Kidney (tissue), 14 donors: ENCODE measurements around the gene MST1. TPM values are rescaled to one million over a fixed set of nuclear protein-coding genes. Genes with fewer than 3 reads are reported as not detected.

Experiments
- DNase-seq, 5 donors: peaks; one replicate each; pipeline ENCODE4 v3.0.0-alpha.2; 2013 to 2020
- FAIRE-seq: peaks from 2 replicates; lab custom pipeline; 2012; peaks lifted over from hg19 to GRCh38; lab: Jason Lieb, UNC
- H3K27ac ChIP-seq, 2 donors: one replicate each; pipeline ENCODE4 v1.7.0; 2013; ENCODE audit warnings: low read depth in 2 of 2, low read length in 2 of 2, inconsistent platforms in 1 of 2
- H3K27me3 ChIP-seq: one replicate; pipeline ENCODE4 v1.7.1; 2013; ENCODE audit warnings: low read length, inconsistent platforms; ENCODE audit not compliant: control insufficient read depth, insufficient read depth
- H3K36me3 ChIP-seq, 3 donors: one replicate each; pipeline versions ENCODE4 v1.7.0 to v1.7.1; 2013; ENCODE audit warnings: low read length in 3 of 3, control low read depth in 1 of 3, inconsistent platforms in 1 of 3; ENCODE audit not compliant: insufficient read depth in 3 of 3, control insufficient read depth in 2 of 3
- H3K4me1 ChIP-seq, 3 donors: one replicate each; pipeline versions ENCODE4 v1.7.0 to v1.7.1; 2013; ENCODE audit warnings: low read length in 3 of 3, inconsistent platforms in 1 of 3, low read depth in 1 of 3; ENCODE audit not compliant: control insufficient read depth in 2 of 3, insufficient read depth in 2 of 3
- H3K4me3 ChIP-seq, 3 donors: one replicate each; pipeline versions ENCODE4 v1.7.0 to v1.8.1; 2013; ENCODE audit warnings: low read length in 3 of 3, control low read depth in 1 of 3, inconsistent platforms in 1 of 3
- H3K9ac ChIP-seq, 3 donors: one replicate each; pipeline versions ENCODE4 v1.7.0 to v1.7.1; 2013; ENCODE audit warnings: low read length in 3 of 3, control low read depth in 1 of 3, inconsistent platforms in 1 of 3
- H3K9me3 ChIP-seq, 3 donors: one replicate each; pipeline versions ENCODE4 v1.7.0 to v1.7.1; 2013; ENCODE audit warnings: low read length in 3 of 3, control low read depth in 1 of 3, inconsistent platforms in 1 of 3; ENCODE audit not compliant: control insufficient read depth in 2 of 3, insufficient read depth in 1 of 3
- intact Hi-C: fragments of 100-400 bp; cut with DNase I; formaldehyde crosslinking; loops from one replicate; pipeline ENCODE4 v1.11.1; 2022
- polyA plus RNA-seq: library from polyadenylated mRNA; stranded (reverse); fragments of 350-450 nt; fragmentation: Illumina TruSeq; extraction: RNeasy Lipid Tissue Mini Kit (QIAGEN cat#74804); gene quantifications from one replicate; pipeline ENCODE4 v1.2.3, GENCODE V29; 2014; ENCODE audit warnings: low read depth, low replicate concordance; ENCODE audit not compliant: insufficient read depth
- total RNA-seq: library from RNA; stranded (reverse); fragmentation: NEBNext Ultra II Directional; extraction: Animal tissue kit (Norgen Biotek cat#: 25700); gene quantifications from one replicate; pipeline ENCODE4 v1.2.1, GENCODE V29; 2021
- TF ChIP-seq, protein P1 (sequence below): IDR thresholded peaks from 3 replicates; pipeline ENCODE4 v1.5.1; 2012; ENCODE audit warnings: mild to moderate bottlenecking, moderate library complexity, borderline replicate concordance; ENCODE audit not compliant: insufficient read depth; ENCODE audit errors: extremely low read depth
- donor health status: control.
- donor health status: control.
- donor health status: control.
- donor health status: control.
- donor health status: control.
- donor health status: DM: yes; HTN: yes; CAD: no.
- donor health status: Normal renal cell carcinoma (clear cell type).

MST1 gene
- total and polyA plus RNA-seq, 2 donors from 2014 or later, result 77.3 to 152 TPM

DNA sequence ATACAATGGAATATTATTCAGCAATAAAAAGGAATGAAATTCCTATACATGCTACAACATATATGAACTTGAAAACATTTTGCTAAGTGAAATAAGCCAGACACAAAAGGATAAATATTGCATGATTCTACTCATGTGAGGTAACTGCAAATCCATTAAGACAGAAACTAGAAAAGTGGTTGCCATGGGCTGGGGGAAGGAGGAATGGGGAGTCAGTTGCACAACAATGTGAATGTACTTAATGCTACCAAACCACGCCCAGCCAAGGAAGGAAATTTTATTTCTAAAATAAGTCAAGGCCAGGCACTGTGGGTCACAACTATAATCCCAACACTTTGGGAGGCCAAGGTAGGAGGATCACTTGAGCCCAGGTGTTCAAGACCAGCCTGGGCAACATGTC, 44.3 kb upstream of the MST1 start:
- DNase-seq (no peak), FAIRE-seq (no peak)
- Histone ChIP-seq H3K36me3 (peaks cover 17 to 50% (median 28%) of the 10 kb centered on the region in 3 donors), H3K27ac (no peak overlapping the region), H3K27me3 (no peaks in the 10 kb centered on the region), H3K9me3 (no peaks in the 10 kb centered on the region), H3K4me3 (no peak overlapping the region), H3K4me1 (no peaks in the 10 kb centered on the region), H3K9ac (no peak overlapping the region)
- intact Hi-C loops, result no loop called here
- TF ChIP-seq, protein P1, sequence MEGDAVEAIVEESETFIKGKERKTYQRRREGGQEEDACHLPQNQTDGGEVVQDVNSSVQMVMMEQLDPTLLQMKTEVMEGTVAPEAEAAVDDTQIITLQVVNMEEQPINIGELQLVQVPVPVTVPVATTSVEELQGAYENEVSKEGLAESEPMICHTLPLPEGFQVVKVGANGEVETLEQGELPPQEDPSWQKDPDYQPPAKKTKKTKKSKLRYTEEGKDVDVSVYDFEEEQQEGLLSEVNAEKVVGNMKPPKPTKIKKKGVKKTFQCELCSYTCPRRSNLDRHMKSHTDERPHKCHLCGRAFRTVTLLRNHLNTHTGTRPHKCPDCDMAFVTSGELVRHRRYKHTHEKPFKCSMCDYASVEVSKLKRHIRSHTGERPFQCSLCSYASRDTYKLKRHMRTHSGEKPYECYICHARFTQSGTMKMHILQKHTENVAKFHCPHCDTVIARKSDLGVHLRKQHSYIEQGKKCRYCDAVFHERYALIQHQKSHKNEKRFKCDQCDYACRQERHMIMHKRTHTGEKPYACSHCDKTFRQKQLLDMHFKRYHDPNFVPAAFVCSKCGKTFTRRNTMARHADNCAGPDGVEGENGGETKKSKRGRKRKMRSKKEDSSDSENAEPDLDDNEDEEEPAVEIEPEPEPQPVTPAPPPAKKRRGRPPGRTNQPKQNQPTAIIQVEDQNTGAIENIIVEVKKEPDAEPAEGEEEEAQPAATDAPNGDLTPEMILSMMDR, result no peak

- H3K27me3 ChIP-seq, result no peaks in the 10 kb centered on the region
- peaks cover 0 to 3% (median 0%) of the 10 kb centered on the region in 3 donors for H3K4me1 ChIP-seq
- TF ChIP-seq, protein P1, result no peak
- no peak overlapping the region for H3K4me3 ChIP-seq
- no peak overlapping the region for H3K27ac ChIP-seq
- no peaks in the 10 kb centered on the region for H3K9me3 ChIP-seq
- FAIRE-seq, result no peak
- intact Hi-C loops, result no loop called here
- H3K9ac ChIP-seq, result no peak overlapping the region
- peaks cover 19 to 46% (median 23%) of the 10 kb centered on the region in 3 donors for H3K36me3 ChIP-seq
- no peak for DNase-seq
These were observed 43.3 kb upstream of the MST1 start for GRCh38 chr3:49732597-49732996.

GRCh38 chr3:49729966-49730609, 40.8 kb upstream of the MST1 start:
- Histone ChIP-seq H3K4me3 (no peak overlapping the region), H3K4me1 (peaks cover 0 to 8% (median 3%) of the 10 kb centered on the region in 3 donors), H3K27me3 (no peaks in the 10 kb centered on the region), H3K9me3 (no peaks in the 10 kb centered on the region), H3K9ac (no peak overlapping the region), H3K27ac (no peak overlapping the region), H3K36me3 (peaks cover 14 to 45% (median 25%) of the 10 kb centered on the region in 3 donors)
- FAIRE-seq, result no peak
- no peak for DNase-seq
- intact Hi-C loops, result no loop called here
- TF ChIP-seq, protein P1, result no peak

GRCh38 chr3:49727924-49728361, 38.7 kb upstream of the MST1 start:
- FAIRE-seq, result no peak
- Histone ChIP-seq H3K36me3 (peaks cover 14 to 38% (median 20%) of the 10 kb centered on the region in 3 donors), H3K9me3 (no peaks in the 10 kb centered on the region), H3K27ac (no peak overlapping the region), H3K27me3 (no peaks in the 10 kb centered on the region), H3K4me1 (peaks cover 0 to 18% (median 6%) of the 10 kb centered on the region in 3 donors), H3K4me3 (no peak overlapping the region), H3K9ac (no peak overlapping the region)
- TF ChIP-seq, protein P1, result no peak
- intact Hi-C loops, result no loop called here
- DNase-seq, result no peak
